ENCODE measurements around the gene CREM. TPM values are rescaled to one million over a fixed set of nuclear protein-coding genes. Genes with fewer than 3 reads are reported as not detected.

CREM gene
- total RNA-seq, 1 donor from 2014 or later = 55.2 TPM

- ATAC-seq (ENCODE audit: poor library complexity) = no peak
- intact Hi-C loops (cut with DNase I) = no loop called here
- DNase-seq = no peak
These were observed 56.2 kb downstream of the CREM start for GRCh38 chr10:35182631-35183510.

GRCh38 chr10:35184527-35185171 is 58.0 kb downstream of the CREM start:
- ATAC-seq (ENCODE audit: poor library complexity) (peak; percentile 50), DNase-seq (no peak)
- intact Hi-C loops (cut with DNase I) = no loop called here

- DNase-seq (no peak), ATAC-seq (ENCODE audit: poor library complexity) (peak; percentile 48)
- intact Hi-C loops (cut with DNase I) = no loop called here
These were observed 58.8 kb downstream of the CREM start for GRCh38 chr10:35185260-35186034.

GRCh38 chr10:35188954-35189353 is 62.3 kb downstream of the CREM start:
- no peak for ATAC-seq (ENCODE audit: poor library complexity)
- DNase-seq = no peak
- intact Hi-C loops (cut with DNase I) = no loop called here

- intact Hi-C loops (cut with DNase I) = no loop called here
- DNase-seq (peak; percentile 46), ATAC-seq (ENCODE audit: poor library complexity) (peak; percentile 34)
These were observed 64.9 kb downstream of the CREM start for GRCh38 chr10:35191523-35191922.

GRCh38 chr10:35192645-35193249 is 66.1 kb downstream of the CREM start:
- DNase-seq (no peak), ATAC-seq (ENCODE audit: poor library complexity) (no peak)
- intact Hi-C loops (cut with DNase I) = no loop called here

GRCh38 chr10:35194471-35194870 is 67.8 kb downstream of the CREM start:
- intact Hi-C loops (cut with DNase I) = no loop called here
- DNase-seq (no peak), ATAC-seq (ENCODE audit: poor library complexity) (no peak)

- no peak for ATAC-seq (ENCODE audit: poor library complexity)
- intact Hi-C loops (cut with DNase I) = loop anchor here (5.0 kb wide), 1 partner anchor 68 kb away; the partner anchor contains the start of gene CREM
- DNase-seq = no peak
These were observed 68.3 kb downstream of the CREM start for GRCh38 chr10:35194906-35195305.

- ATAC-seq (ENCODE audit: poor library complexity) (peak; percentile 91), DNase-seq (peak; percentile 66)
- intact Hi-C loops (cut with DNase I) = loop anchor here (5.0 kb wide), 1 partner anchor 68 kb away; the partner anchor contains the start of gene CREM
These were observed 69.0 kb downstream of the CREM start for GRCh38 chr10:35195361-35196306.

- ATAC-seq (ENCODE audit: poor library complexity) (no peak), DNase-seq (no peak)
- intact Hi-C loops (cut with DNase I) = no loop called here
These were observed 73.8 kb downstream of the CREM start for GRCh38 chr10:35200487-35200886.

GRCh38 chr10:35201234-35201633 is 74.6 kb downstream of the CREM start:
- no peak for DNase-seq
- intact Hi-C loops (cut with DNase I) = no loop called here
- ATAC-seq (ENCODE audit: poor library complexity) = no peak

GRCh38 chr10:35202050-35202449 is 75.4 kb downstream of the CREM start:
- DNase-seq = no peak
- ATAC-seq (ENCODE audit: poor library complexity) = no peak
- intact Hi-C loops (cut with DNase I) = no loop called here

- ATAC-seq (ENCODE audit: poor library complexity) = no peak
These were observed 77.1 kb downstream of the CREM start for GRCh38 chr10:35203745-35204144.

GRCh38 chr10:35204650-35205319 is 78.1 kb downstream of the CREM start:
- no peak for ATAC-seq (ENCODE audit: poor library complexity)
- DNase-seq = no peak
- intact Hi-C loops (cut with DNase I) = no loop called here

More at GRCh38 chr10:35203745-35204144, 77.1 kb downstream of the CREM start:
- intact Hi-C loops (cut with DNase I) = no loop called here
- DNase-seq = no peak

- ATAC-seq (ENCODE audit: poor library complexity) (peak; percentile 55), DNase-seq (no peak)
- intact Hi-C loops (cut with DNase I) = no loop called here
These were observed 79.6 kb downstream of the CREM start for GRCh38 chr10:35206274-35206673.

GRCh38 chr10:35208536-35208935 is 81.9 kb downstream of the CREM start:
- ATAC-seq (ENCODE audit: poor library complexity) = no peak
- DNase-seq = no peak
- intact Hi-C loops (cut with DNase I) = no loop called here

- intact Hi-C loops (cut with DNase I) = no loop called here
- ATAC-seq (ENCODE audit: poor library complexity) (no peak), DNase-seq (no peak)
These were observed 82.4 kb downstream of the CREM start for GRCh38 chr10:35208949-35209613.

Data from Right ventricle myocardium superior (tissue), 1 donor.